WTC11 (cell line): Measurements from ENCODE around the gene ETNK2. TPM values are rescaled to one million over a fixed set of nuclear protein-coding genes. Genes with fewer than 3 reads are reported as not detected.

ENCODE experiments used
- ATAC-seq: fragments of 200-7000 bp; cut with Tn5 transposase; 2 replicates; pipeline ENCODE4 v1.10.0; 2021; ENCODE audit warnings: mild to moderate bottlenecking, moderate library complexity
- CTCF ChIA-PET: fragments of 300-600 bp; sonication (Branson Sonifier 250); formaldehyde crosslinking; loops from one replicate; lab custom pipeline; 2021; ENCODE audit warnings: antibody characterized with exemption; lab: Charles Lee
- POLR2A ChIA-PET: fragments of 350-600 bp; sonication (Branson Sonifier 250); formaldehyde crosslinking; loops from one replicate; lab custom pipeline; 2021; ENCODE audit warnings: antibody characterized with exemption; lab: Charles Lee
- DNase-seq: peaks from one replicate; pipeline ENCODE4 v3.0.0; 2021; ENCODE audit warnings: low spot score
- H3K27ac Mint-ChIP-seq: 2 replicates; pipeline ENCODE4 v1.8.0; 2021; ENCODE audit warnings: mixed read lengths
- H3K27me3 Mint-ChIP-seq: 2 replicates; pipeline ENCODE4 v1.8.0; 2021; ENCODE audit warnings: low read depth, mild to moderate bottlenecking, moderate library complexity, mixed read lengths
- H3K36me3 Mint-ChIP-seq: 2 replicates; pipeline ENCODE4 v1.8.0; 2021; ENCODE audit warnings: mixed read lengths
- H3K4me1 Mint-ChIP-seq: 2 replicates; pipeline ENCODE4 v1.8.0; 2022; ENCODE audit warnings: mixed read lengths
- H3K4me3 Mint-ChIP-seq: 2 replicates; pipeline ENCODE4 v1.8.0; 2021; ENCODE audit warnings: mild to moderate bottlenecking, moderate library complexity, mixed read lengths
- H3K9me3 Mint-ChIP-seq: 2 replicates; pipeline ENCODE4 v1.8.0; 2021; ENCODE audit warnings: mixed read lengths
- E2F5 ChIP-seq: sonication (generic); formaldehyde crosslinking; IDR thresholded peaks from 2 replicates; pipeline ENCODE4 v1.8.1; 2022; ENCODE audit warnings: mild to moderate bottlenecking, moderate library complexity, missing genetic modification reagents
- ELF4 ChIP-seq: sonication (generic); formaldehyde crosslinking; IDR thresholded peaks from 2 replicates; pipeline ENCODE4 v1.8.1; 2022; ENCODE audit warnings: low read depth, mild to moderate bottlenecking, moderate library complexity, missing genetic modification reagents
- FOXP1 ChIP-seq: sonication (generic); formaldehyde crosslinking; IDR thresholded peaks from 2 replicates; pipeline ENCODE4 v1.8.0; 2022; ENCODE audit warnings: missing genetic modification reagents, mild to moderate bottlenecking, moderate library complexity, borderline replicate concordance
- HMGA2 ChIP-seq: fragments of 250-450 bp; sonication (Bioruptor Pico); IDR thresholded peaks from 2 replicates; pipeline ENCODE4 v1.4.0; 2021; ENCODE audit warnings: mild to moderate bottlenecking, moderate library complexity
- JAZF1 ChIP-seq: fragments of 250-450 bp; sonication (Bioruptor Pico); IDR thresholded peaks from 2 replicates; pipeline ENCODE4 v1.9.0; 2021; ENCODE audit warnings: moderate library complexity, mild to moderate bottlenecking, inconsistent platforms
- JUN ChIP-seq: sonication (generic); formaldehyde crosslinking; IDR thresholded peaks from 2 replicates; pipeline ENCODE4 v1.8.0; 2023; ENCODE audit warnings: mild to moderate bottlenecking, missing genetic modification reagents
- MYBL2 ChIP-seq: sonication (generic); formaldehyde crosslinking; IDR thresholded peaks from 2 replicates; pipeline ENCODE4 v1.8.1; 2023; ENCODE audit warnings: mild to moderate bottlenecking, moderate library complexity, missing genetic modification reagents
- NFE2L1 ChIP-seq: sonication (generic); formaldehyde crosslinking; IDR thresholded peaks from 2 replicates; pipeline ENCODE4 v1.8.1; 2023; ENCODE audit warnings: missing genetic modification reagents
- NFYB ChIP-seq: sonication (generic); formaldehyde crosslinking; conservative IDR thresholded peaks from 2 replicates; pipeline ENCODE4 v1.8.0; 2022; ENCODE audit warnings: low read depth, missing genetic modification reagents
- PRDM15 ChIP-seq: sonication (generic); formaldehyde crosslinking; IDR thresholded peaks from 2 replicates; pipeline ENCODE4 v1.8.0; 2022; ENCODE audit warnings: missing genetic modification reagents
- PREB ChIP-seq: sonication (generic); formaldehyde crosslinking; IDR thresholded peaks from 2 replicates; pipeline ENCODE4 v1.8.1; 2022; ENCODE audit warnings: mild to moderate bottlenecking, missing genetic modification reagents, moderate library complexity, borderline replicate concordance
- SOX15 ChIP-seq: fragments of 250-450 bp; sonication (Bioruptor Pico); IDR thresholded peaks from 2 replicates; pipeline ENCODE4 v1.9.0; 2021; ENCODE audit warnings: mild to moderate bottlenecking
- SP1 ChIP-seq: sonication (generic); formaldehyde crosslinking; conservative IDR thresholded peaks from 2 replicates; pipeline ENCODE4 v1.8.1; 2022; ENCODE audit warnings: missing genetic modification reagents
- STAT6 ChIP-seq: sonication (generic); formaldehyde crosslinking; conservative IDR thresholded peaks from 2 replicates; pipeline ENCODE4 v1.8.1; 2023; ENCODE audit warnings: mild to moderate bottlenecking, low read depth, missing genetic modification reagents, moderate library complexity
- USF2 ChIP-seq: sonication (generic); formaldehyde crosslinking; IDR thresholded peaks from 2 replicates; pipeline ENCODE4 v1.8.1; 2023; ENCODE audit warnings: mild to moderate bottlenecking, missing genetic modification reagents, moderate library complexity
- ZNF121 ChIP-seq: sonication (generic); formaldehyde crosslinking; IDR thresholded peaks from 2 replicates; pipeline ENCODE4 v1.8.0; 2023; ENCODE audit warnings: missing genetic modification reagents
- ZNF396 ChIP-seq: fragments of 250-450 bp; sonication (Bioruptor Pico); IDR thresholded peaks from 2 replicates; pipeline ENCODE4 v1.8.0; 2021; ENCODE audit warnings: mild to moderate bottlenecking, moderate library complexity, borderline replicate concordance
- ZNF423 ChIP-seq: fragments of 250-450 bp; sonication (Bioruptor Pico); IDR thresholded peaks from 2 replicates; pipeline ENCODE4 v2.1.2; 2022; ENCODE audit warnings: mild to moderate bottlenecking, moderate library complexity
- ZNF532 ChIP-seq: fragments of 250-450 bp; sonication (Bioruptor Pico); IDR thresholded peaks from 2 replicates; pipeline ENCODE4 v1.9.0; 2021; ENCODE audit warnings: mild to moderate bottlenecking, borderline replicate concordance
- total RNA-seq: library from RNA; stranded (reverse); gene quantifications from 3 replicates; pipeline ENCODE4 v1.2.3, GENCODE V29; 2021

Gene ETNK2
- total RNA-seq, 1 experiment from 2014 or later: 19.7 TPM

GRCh38 chr1:204083491-204083890 lies 68.4 kb downstream of the ETNK2 start:
- peaks cover 93% of the 10 kb centered on the region for H3K4me1 Mint-ChIP-seq
- H3K27me3 Mint-ChIP-seq: no peaks in the 10 kb centered on the region
- H3K9me3 Mint-ChIP-seq: no peaks in the 10 kb centered on the region
- H3K4me3 Mint-ChIP-seq: peak overlapping the region; percentile 29; the same call in 1 of the 2 replicates
- no peak for ATAC-seq
- peaks cover 2% of the 10 kb centered on the region; the same call in 1 of the 2 replicates for H3K36me3 Mint-ChIP-seq
- TF ChIP-seq FOXP1 (CRISPR knock-in tag): no peak
- TF ChIP-seq ZNF532: no peak
- no peak for TF ChIP-seq HMGA2
- no peak for TF ChIP-seq ZNF423 (CRISPR knock-in tag)
- no peak for TF ChIP-seq ZNF396 (CRISPR knock-in tag)
- no peak for TF ChIP-seq NFE2L1 (CRISPR knock-in tag)
- no peak for TF ChIP-seq SOX15
- TF ChIP-seq MYBL2 (CRISPR knock-in tag): no peak
- no peak for TF ChIP-seq JUN
- TF ChIP-seq SP1 (CRISPR knock-in tag): no peak
- no peak for TF ChIP-seq JAZF1 (CRISPR knock-in tag)
- no peak for TF ChIP-seq ELF4 (CRISPR knock-in tag)
- no peak for TF ChIP-seq ZNF121 (CRISPR knock-in tag)
- TF ChIP-seq, all 79 proteins: peak for 0
- no peak for DNase-seq
- peak overlapping the region; percentile 97 for H3K27ac Mint-ChIP-seq
- ChIA-PET CTCF (interaction anchor here (0.8 to 1.9 kb wide), 3 partner anchors 12 to 212 kb away, joined by 4 to 16 read pairs (median 5); no protein-coding TSS in a partner anchor), POLR2A (interaction anchor here (0.5 to 2.3 kb wide), 5 partner anchors 9 to 212 kb away, joined by 3 to 9 read pairs (median 5); partner anchors contain the start of gene SOX13)

- H3K9me3 Mint-ChIP-seq: no peaks in the 10 kb centered on the region
- no peaks in the 10 kb centered on the region for H3K27me3 Mint-ChIP-seq
- peak overlapping the region; percentile 97 for H3K27ac Mint-ChIP-seq
- POLR2A ChIA-PET: no interaction called here
- CTCF ChIA-PET: interaction anchor here (5.1 kb wide), 1 partner anchor 46 kb away, joined by 58 read pairs; no protein-coding TSS in a partner anchor
- H3K4me3 Mint-ChIP-seq: peak overlapping the region; percentile 56
- peaks cover 2% of the 10 kb centered on the region; the same call in 1 of the 2 replicates for H3K36me3 Mint-ChIP-seq
- H3K4me1 Mint-ChIP-seq: peaks cover 93% of the 10 kb centered on the region
- ATAC-seq: no peak
- no peak for DNase-seq
- no peak for TF ChIP-seq MYBL2 (CRISPR knock-in tag)
- TF ChIP-seq NFYB: no peak
- TF ChIP-seq PREB (CRISPR knock-in tag): no peak
- no peak for TF ChIP-seq E2F5 (CRISPR knock-in tag)
- TF ChIP-seq USF2 (CRISPR knock-in tag): no peak
- TF ChIP-seq PRDM15 (CRISPR knock-in tag): no peak
- no peak for TF ChIP-seq STAT6 (CRISPR knock-in tag)
Observed at GRCh38 chr1:204081791-204082513, 69.9 kb downstream of the ETNK2 start.
